Tibial nerve (tissue), 4 donors: ENCODE results near the gene HOXA5.
A peak's percentile ranks its signal among the peaks of the same experiment; 100 is the strongest.

Source experiments
- CTCF ChIP-seq, 5 experiments: fragments of 200-600 bp in 3 of 5; fragments of 450-650 bp in 2 of 5; sonication (generic) in 3 of 5; IDR thresholded peaks; one replicate each; pipeline ENCODE4 v1.5.1; 2016 to 2019; ENCODE audit warnings: antibody characterized with exemption in 5 of 5, mild to moderate bottlenecking in 3 of 5, moderate library complexity in 2 of 5
- EP300 ChIP-seq, 2 donors: sonication (generic); formaldehyde crosslinking; IDR thresholded peaks; one replicate each; pipeline ENCODE4 v1.6.1; 2017; ENCODE audit warnings: antibody characterized with exemption in 2 of 2, mild to moderate bottlenecking in 1 of 2
- POLR2A ChIP-seq, 2 donors: fragments of 450-650 bp; IDR thresholded peaks; one replicate each; pipeline ENCODE4 v1.6.1; 2017; ENCODE audit warnings: antibody characterized with exemption in 2 of 2, mild to moderate bottlenecking in 2 of 2, moderate library complexity in 2 of 2

- TF ChIP-seq CTCF (IDR thresholded peaks at IDR 0.05) (no peak), POLR2A (IDR thresholded peaks at IDR 0.05) (no peak), EP300 (IDR thresholded peaks at IDR 0.05) (peak in 1 of 2 donors; percentile 67)
These were observed 9.1 kb downstream of the HOXA5 start for GRCh38 chr7:27134392-27134791.
